Activated CD4-positive, alpha-beta T cell treated with anti-CD3 and anti-CD28 coated beads, Interleukin-10, Interleukin-2, amounts not matched to agents 100 ng/mL and 50 ng/mL, durations not matched to agents 16 hours and 8 hours (primary cell): ENCODE results near the gene INPP5A.
"Not testable (repeated sequence)": the region's sequence is repeated elsewhere in the genome, so short reads cannot be mapped to it uniquely, and the experiment has no call there.

Source experiments
- DNase-seq: peaks from one replicate; pipeline ENCODE4 v3.0.0-alpha.2; 2020

The INPP5A gene

GRCh38 chr10:132811891-132812481 lies 274.4 kb downstream of the INPP5A start:
- DNase-seq, result no peak

DNA sequence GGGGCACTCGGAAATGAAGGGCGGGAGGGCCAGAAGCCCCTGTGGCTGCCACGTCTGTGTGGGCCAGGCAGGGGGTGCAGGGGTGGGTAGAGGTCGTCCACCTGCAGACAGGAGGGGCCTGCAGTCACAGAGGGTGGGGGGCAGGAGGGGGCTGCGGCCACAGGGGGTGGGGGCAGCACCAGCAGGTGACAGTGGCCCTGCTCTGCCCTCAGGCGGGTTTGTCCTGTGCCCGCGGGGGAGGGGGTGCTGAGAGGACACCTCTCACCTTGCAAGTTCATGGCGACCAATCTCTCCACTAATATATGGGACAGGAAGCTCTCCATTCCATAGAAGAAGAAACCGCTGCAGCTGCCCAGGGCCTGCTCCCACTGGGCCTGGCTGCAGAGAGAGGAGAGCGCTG lies 274.9 kb downstream of the INPP5A start:
- no peak for DNase-seq

DNA sequence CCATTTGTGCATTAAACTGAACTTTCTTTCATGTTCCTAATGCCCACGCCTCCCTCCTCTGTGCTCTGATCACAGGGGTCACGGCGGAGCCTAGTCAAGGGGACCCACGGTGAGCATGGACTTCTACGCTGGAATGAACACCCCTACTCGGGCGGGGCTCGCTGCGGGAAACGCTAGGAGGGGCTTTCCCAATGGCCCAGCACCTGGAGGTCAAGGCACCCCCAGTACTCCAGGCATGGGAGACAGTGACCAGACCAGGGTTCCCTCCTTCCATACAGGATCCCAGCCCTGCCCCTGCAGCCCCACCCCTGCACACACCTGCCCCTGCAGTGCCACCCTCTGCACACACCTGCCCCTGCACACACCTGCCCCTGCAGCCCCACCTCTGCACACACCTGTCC lies 275.4 kb downstream of the INPP5A start:
- DNase-seq, result no peak

- DNase-seq, result no peak
Observed at GRCh38 chr10:132813560-132814468, 276.2 kb downstream of the INPP5A start.

GRCh38 chr10:132814469-132814856 lies 276.9 kb downstream of the INPP5A start:
- no peak for DNase-seq

- no peak for DNase-seq
Observed at GRCh38 chr10:132815168-132815857, 277.7 kb downstream of the INPP5A start.

DNA sequence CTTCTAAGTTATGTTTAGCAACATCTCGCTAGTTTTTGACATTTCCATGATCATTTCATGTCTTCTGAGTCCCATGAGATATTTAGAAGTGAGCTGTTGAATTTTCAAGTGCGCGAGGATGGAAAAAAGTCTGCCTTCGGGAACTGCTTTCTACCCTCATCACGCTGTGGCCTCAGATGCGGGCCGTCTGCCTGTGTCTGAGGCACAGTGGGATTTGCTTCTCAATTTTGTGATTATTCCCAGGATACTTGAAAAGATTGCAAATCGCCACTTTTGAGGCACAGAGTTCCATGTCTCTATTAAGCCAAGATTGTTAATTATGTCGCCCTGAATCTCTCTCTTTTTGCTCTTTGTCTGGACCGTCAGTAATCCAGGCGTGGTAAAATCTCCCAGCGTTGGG lies 279.1 kb downstream of the INPP5A start:
- DNase-seq, result no peak

- DNase-seq, result no peak
Observed at GRCh38 chr10:132817701-132818211, 280.2 kb downstream of the INPP5A start.

DNA sequence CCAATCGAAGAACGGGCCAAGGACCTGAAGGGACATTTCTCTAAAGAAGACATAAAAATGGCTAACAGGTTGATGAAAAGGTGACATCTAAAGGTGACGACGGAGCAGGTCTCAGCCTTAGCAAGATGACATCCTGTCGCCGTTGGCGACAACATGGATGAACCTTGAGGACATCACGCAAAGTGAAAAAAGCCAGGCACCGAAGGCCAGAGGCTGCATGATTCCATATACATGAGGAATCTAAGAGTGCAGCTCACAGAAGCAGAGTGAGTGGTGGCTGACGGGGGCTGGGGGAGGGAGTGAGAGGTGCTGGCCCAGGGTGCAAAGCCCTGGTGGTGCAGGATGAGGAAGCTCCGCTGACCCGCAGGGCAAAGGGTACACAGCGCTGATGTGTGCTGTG lies 282.5 kb downstream of the INPP5A start:
- DNase-seq, result no peak

DNA sequence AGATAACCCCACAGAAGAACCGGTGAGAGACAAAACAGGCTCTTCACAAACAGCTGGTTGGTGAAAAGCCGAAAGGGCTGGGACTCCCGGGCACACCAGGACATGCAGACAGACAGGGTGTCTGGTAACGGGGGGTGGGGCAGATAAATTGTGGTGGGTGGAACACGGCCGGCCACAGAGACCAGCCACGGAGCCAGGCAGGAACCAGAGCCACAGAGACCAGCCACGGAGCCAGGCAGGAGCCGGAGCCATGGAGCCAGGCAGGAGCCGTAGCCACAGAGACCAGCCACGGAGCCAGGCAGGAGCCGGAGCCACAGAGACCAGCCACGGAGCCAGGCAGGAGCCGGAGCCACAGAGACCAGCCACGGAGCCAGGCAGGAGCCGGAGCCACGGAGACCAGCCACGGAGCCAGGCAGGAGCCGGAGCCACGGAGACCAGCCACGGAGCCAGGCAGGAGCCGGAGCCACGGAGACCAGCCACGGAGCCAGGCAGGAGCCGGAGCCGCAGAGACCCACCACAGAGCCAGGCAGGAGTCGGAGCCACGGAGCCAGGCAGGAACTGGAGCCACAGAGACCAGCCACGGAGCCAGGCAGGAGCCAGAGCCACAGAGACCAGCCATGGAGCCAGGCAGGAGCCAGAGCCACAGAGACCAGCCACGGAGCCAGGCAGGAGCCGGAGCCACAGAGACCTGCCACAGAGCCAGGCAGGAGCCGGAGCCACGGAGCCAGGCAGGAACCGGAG lies 288.4 kb downstream of the INPP5A start:
- DNase-seq, result not testable (repeated sequence)

GRCh38 chr10:132826524-132827422 lies 289.2 kb downstream of the INPP5A start:
- no peak for DNase-seq

DNA sequence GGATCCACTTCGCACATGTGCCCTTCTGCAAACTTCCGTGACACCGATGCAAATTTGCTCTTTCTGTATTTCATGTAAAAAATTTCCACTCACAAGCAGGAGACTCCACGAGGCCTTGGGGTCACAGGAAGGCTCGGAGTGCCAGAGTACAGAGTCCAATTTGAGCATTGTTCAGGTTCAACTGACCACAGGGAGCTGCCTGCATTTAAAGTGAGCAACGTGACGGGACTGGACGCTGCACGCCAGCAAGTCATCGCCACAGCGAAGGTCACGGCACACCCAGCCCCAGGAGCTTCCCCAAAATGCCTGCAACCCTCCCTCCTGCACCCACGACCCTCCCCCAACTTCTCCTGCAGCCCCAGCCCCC lies 289.8 kb downstream of the INPP5A start:
- DNase-seq, result no peak

- no peak for DNase-seq
Observed at GRCh38 chr10:132827861-132828539, 290.4 kb downstream of the INPP5A start.

DNA sequence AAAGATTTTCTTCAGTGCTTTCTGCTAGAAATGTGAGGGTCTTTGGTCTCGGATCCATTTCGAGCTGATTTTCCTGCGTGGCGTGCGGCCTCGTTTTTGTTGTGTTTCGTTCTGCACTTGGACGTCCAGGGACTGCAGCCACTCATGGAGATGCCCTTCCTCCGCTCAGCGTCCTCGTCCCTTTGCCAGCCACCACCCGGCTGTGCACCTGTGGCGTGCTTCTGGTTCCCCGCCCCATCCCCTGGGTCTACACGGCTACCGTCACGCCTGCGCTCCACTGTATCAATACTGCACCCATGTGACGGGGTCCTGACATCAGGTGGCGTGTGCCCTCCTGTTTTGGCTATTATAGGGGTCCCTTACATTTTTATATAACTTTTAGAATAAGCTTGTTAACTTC lies 291.1 kb downstream of the INPP5A start:
- no peak for DNase-seq

- no peak for DNase-seq
Observed at GRCh38 chr10:132829403-132829802, 291.8 kb downstream of the INPP5A start.

DNA sequence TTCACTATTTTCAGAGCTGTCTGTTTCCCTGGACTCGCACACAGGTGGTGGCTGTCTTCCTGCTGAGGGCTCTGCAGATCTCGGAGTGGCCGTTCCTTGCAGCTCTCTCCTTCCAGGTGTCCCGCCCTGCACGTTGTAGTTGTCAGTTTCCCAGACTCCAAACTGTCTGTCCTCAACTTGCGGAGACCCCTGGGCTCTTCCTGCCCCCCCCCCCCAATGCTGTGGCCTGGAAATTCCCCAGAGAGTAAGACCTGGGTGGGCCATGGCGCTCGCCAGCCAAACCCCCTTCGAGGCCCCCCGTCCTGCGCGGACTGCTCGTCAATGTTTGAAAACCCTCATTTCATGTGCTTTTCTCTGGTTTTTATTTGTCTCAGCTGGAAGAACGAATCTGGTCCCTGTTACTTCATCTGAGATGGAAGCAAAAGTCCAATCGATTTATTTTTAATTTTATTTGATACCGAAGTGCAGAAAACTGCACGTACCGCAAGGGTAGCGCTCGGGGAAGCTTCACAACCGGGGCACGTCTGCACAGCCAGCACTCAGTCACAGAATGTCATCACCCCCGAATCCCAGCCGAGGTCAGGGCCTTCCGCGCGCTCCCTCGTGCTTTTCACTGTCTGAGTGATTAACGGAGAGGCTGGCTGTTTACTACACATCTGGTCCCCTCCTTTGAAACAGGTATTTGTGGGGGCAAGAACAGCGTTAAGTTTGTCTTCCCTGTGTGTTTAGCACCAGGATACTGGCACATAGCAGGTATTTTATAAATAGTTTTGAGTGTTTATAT lies 294.8 kb downstream of the INPP5A start:
- no peak for DNase-seq
